HG03520 (cell line): ENCODE data around the gene IER3.

Source experiments
- ATAC-seq: cut with Tn5 transposase; IDR thresholded peaks from one replicate; pipeline ENCODE4 v1.9.1; 2021; ENCODE audit warnings: mild to moderate bottlenecking, moderate library complexity; ENCODE audit not compliant: unreplicated experiment

IER3 gene

DNA sequence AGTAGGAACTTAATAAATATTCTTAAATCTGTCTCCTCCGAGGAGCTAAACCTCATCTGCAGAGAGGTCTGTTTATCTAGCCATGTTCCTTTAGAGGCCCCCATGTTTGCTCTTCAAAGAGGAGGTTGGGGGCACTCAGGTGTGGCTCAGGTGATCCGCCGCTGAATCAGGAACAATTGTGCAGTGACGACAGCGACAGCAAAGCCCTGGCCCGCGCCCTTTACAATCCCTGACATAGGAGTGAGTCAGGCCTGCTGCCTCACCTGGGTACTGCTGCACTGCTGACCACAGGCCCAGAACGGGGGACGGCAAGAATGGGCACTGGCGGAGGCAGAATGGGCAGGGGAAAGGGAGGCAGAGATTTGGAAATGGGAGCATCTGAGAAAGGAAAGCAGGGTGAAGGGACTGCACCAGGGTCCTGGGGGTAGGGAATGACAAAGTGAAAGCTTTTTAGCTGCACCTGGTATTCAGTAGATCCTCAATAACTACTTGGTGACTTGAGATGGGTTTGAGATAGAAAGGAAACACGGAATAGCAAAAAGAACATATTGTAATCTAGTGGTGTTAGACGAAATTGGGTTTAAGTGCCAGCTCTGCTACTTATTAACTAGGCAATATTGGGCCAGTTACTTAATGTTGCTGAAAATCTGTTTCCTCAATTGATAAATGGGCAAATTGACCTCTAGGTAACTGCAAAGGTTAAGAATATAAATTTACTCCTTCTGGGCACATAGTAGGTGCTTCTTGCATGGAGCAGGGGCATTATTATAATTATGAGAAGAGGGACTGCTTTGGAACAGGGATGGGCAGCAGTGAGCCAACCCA lies 5.4 kb upstream of the IER3 start:
- no peak for ATAC-seq

GRCh38 chr6:30748851-30749540 lies 4.6 kb upstream of the IER3 start:
- ATAC-seq: no peak

- ATAC-seq: no peak
Measured at GRCh38 chr6:30747902-30748769, 3.8 kb upstream of the IER3 start.

- no peak for ATAC-seq
Measured at GRCh38 chr6:30747300-30747687, 2.9 kb upstream of the IER3 start.

DNA sequence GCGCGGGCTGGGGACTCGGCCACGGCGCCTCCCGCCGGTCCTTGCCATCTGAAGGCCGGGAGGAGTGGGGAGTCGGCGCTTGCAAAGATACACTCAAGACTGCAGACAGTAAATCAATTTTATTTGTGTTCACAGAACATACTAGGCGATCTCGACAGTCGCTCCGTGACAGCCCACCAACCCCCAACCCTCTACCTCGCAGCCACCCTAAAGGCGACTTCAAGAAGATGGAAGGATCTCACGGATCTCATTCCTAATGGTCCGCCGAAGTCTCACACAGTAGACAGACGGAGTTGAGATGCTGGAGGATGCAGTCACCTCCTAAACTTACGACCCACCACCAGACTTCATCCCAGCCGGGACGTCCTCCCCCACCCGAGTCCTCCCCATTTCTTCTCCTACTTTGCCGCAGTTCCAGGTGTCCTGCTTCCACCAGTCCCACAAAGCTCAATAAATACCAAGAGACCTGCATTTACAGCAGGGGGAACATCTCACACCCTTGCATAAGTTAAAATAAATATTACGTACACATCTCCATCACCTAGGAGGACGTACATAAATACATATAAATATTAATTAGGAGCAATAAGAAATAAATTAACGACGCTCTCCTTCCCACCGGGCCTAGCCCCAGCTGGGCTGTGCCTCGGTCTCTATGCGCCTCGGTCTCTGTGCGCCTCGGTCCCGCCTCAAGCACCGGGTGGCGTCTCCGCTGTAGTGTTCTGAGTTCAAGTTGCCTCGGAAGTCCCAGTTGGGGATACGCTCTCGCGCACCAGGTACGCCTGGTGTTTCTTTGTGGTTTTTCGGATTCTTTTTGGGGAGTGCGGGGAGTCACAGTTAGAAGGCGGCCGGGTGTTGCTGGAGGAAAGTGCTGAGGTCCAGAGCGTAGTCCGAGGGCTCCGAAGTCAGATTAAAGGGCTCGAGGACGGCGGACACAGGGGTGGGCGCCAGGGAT lies 971 bp downstream of the IER3 start:
- no peak for ATAC-seq

DNA sequence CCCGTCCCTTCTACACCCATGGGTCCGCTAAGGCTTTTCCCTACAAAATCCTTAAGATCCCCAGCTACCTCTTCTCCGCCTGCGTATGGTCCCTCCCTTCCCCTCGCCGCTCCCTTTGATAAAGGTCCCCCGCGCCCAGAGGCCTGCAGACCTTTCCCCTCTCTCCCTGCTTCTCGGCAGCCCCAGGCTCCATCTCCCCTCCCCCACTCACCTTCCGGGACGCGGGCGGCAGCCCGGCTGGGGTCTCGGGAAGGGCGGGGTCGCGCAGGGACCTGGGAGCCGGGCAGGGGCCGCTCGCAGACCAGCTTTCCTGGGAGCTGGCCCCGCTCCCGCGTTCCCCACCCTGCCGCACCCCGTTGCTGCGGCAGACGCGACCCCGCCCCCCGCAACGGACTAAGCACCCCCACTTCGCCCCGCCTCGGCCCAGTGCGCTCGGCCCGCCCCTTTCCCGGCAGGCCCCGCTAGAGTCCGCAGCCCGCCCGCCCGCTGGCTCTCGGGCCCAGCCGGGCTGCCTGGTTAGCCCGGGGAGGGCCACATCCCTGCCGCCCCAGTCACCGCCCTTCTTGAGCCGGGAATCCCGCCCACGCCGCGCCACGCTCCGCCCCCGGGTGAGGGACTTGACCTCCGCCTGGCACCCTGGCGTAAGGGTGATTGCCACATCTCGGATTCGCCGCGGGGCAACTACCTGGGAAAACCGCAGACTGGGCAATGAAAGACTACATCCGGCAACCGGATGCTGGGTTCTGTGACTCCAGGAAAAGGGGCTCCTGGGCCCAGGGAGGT lies 1.8 kb downstream of the IER3 start, which contains the start of gene FLOT1:
TSS of gene FLOT1 (minus strand) at position 372 of the 783 bp plus-strand sequence. CDS start 498 bp downstream, outside the sequence.
- peak; percentile 48 for ATAC-seq

DNA sequence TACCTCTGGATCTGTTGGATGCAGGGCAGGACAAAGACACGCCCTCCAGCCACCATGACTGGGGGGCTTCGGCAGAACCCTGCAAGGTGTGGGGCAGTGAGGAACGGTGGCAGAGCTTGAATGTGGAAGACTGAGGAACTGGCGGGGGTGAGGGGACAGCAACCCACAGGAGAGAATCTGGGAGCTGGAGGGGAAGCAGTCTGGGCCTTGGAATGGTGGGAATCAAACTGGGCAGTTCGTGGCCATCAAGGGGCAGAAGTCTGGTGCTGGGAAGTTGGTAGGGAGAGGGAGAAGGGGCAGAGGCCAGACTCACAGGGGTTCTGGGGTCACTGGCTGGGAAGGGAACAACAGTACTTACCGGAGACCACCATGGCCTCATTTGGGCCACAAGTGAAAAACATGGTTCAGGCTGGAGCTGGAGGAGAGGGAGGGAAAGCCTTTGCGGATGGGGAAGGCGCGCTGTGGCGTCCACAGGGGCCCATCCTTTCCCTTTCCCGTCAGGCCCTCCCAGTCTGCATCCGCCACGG lies 2.5 kb downstream of the IER3 start:
- ATAC-seq: no peak

DNA sequence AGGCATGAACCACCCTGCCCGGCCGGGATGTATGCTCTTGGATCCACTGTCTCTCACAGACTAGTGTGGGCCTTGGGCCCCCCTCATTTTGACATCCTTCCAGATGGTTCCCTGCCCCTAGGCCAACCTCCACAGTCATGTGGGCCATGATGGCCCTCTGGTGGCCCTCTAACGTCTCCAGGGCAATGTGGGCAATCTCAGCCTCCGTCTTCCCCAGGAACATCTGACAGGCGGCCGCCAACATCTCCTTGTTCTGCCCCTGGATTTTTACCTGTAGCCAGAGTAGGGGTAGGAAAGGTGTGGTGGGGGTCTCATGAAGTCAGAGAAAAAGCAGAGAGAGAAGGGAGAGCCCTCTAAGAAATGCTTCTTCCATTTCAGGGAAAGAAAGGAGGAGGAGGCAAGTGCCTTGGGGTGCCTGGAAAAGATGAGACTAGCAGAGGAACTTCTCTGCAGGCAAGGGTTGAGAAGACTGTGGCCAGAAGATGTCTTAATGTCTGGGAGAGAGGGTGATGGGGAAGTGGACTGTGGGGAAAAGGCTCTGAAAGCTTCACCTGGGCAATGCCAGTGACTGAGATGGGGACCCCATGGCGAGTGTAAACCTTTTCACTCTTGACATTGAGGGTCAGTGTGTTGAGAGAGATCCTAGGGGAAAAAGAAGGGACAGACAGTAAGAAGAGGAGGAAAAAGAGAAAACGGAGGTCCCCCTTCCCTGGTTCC lies 3.1 kb downstream of the IER3 start:
- no peak for ATAC-seq

- no peak for ATAC-seq
Measured at GRCh38 chr6:30740540-30740870, 3.8 kb downstream of the IER3 start.

DNA sequence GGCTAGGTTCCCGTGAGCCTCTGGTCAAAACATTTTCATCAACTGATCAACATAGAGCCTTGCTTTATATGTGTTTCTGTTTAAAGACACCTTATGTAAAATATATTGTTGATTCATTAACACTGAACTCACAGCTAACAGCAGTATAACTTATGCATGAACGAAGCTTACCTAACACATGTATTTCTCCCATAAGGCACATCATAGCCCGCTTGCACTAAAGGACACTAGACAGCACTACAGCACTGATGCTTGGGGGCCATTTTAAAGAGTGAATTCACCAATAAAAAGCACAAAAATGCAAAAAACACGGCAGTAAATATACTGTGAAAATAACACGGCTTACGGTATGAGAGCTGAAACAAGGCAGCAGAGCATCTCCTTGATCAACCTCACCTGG lies 5.8 kb downstream of the IER3 start:
- ATAC-seq: no peak

DNA sequence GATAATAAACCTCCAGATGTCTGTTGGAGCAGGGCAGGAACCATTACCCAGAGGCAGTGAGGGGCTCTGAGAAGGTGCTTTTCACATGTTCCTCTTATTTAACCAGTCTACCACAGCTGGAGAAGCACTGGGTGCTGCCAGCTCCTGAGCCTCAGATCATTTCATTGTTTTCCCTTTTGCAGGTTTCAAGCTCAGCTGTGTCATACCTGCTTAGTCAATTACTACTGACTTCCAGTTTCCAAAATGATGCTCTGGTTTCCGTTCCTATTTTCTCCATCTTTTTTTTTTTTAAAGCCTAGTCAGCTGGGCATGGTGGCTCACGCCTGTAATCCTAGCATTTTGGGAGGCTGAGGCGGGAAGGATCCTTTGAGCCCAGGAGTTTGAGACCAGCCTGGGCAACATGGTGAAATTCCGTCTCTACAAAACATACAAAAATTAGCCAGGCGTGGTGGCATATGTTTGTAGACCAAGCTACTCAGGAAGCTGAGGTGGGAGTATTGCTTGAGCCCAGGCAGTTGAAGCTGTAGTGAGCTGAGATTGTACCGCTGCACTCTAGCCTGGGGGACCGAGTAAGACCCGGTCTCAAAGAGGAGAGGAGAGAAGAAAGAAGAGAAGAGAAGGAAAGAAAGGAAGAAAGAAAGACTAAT lies 8.6 kb downstream of the IER3 start:
- ATAC-seq: no peak

GRCh38 chr6:30732237-30732943 lies 12.0 kb downstream of the IER3 start:
- no peak for ATAC-seq

DNA sequence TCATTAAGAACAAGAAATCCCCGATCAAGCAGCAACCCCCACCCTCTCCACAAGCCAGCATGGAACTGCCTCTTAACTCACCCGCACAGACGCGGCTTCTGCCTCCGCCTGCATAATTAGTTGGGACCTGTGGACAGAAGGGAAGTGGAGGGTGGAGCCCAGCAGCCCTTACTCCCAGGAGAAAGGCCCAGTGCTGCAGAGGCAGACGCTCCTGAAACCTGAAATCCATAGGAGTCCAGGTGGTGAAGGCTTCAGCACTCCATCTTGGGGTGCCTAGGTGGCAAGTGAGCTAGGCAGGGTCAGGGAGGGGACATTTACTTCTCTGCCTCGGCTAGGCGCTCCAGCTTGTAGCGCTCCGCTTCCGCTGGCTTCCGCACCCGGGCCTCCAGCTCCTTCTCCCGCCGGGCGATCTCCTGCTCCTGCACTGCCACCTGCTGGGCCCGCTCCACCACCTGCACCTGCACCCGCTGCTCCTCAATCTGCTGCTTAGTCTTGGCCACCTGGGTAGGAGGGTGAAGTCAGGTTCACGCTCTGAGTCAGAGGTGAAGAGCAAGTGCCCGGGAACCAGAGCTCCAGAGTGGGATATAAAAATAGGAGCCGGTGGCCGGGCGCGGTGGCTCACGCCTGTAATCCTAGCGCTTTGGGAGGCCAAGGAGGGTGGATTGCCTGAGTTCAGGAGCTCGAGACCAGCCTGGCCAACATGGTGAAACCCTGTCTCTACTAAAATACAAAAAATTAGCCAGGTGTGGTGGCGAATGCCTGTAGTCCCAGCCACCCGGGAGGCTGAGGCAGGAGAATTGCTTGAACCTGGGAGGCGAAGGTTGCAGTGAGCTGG lies 13.5 kb downstream of the IER3 start:
- ATAC-seq: peak; percentile 55

GRCh38 chr6:30727920-30728553 lies 16.3 kb downstream of the IER3 start:
- no peak for ATAC-seq

GRCh38 chr6:30726506-30727413 lies 17.6 kb downstream of the IER3 start:
- ATAC-seq: no peak
